Activated CD4-positive, alpha-beta T cell treated with anti-CD3 and anti-CD28 coated beads for 1 hour (primary cell): ENCODE results near the gene SHTN1.

Source experiments
- DNase-seq: peaks from one replicate; pipeline ENCODE4 v3.0.0-alpha.2; 2020

The SHTN1 gene

DNA sequence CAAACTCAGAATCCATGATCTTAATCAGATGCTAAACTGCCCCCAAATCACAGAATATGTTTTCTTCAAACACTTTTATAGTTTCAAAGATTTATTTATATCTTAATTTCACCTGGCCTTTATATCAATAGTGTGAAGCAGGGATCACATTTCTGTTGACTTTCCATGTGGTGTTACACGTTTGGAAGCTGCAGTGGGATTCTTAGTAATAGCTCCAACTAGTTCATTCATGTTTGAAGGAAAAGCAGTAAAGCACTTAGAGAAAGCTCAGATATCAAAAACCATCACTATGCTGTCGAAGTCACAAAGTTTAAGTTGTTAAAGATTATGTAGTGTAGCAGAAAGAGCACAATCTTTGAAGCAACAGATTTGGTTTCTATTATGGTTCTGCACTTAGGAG is 138.9 kb downstream of the SHTN1 start:
- DNase-seq = no peak

DNA sequence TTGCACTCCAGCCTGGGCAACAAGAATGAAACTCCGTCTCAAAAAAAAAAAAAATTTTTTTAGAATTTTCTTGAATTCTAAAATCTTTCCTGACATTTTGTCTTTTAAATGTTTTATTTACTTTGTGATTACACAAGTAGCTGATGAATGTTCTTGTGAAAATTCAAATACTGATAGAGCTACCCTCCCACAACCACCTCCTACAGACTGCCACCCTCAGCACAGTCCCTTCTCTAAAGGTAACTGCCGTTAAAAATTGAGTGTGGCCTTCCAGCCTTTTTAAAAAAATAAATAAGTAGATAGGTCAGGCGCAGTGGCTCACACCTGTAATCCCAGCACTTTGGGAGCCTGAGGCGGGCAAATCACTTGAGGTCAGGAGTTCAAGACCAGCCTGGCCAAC is 140.6 kb downstream of the SHTN1 start:
- no peak for DNase-seq

DNA sequence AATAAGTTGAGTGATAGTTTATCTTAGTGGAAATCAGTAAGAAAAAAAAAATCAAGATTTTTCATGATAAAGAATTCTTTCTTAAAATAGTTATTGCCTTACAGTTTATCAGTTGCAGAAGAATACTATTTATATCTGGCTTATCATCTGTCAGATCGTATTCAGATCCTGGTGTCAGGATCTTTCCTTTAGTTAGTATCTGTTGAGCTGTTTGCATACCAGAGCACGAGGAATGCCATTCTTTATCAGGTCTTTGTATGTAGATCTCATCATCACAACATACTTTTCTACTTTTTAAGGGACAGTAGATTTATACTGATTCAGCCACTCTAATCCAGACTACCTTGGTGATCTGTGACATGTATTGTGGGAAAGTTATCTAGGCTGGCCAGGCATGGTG is 143.2 kb downstream of the SHTN1 start:
- no peak for DNase-seq

DNA sequence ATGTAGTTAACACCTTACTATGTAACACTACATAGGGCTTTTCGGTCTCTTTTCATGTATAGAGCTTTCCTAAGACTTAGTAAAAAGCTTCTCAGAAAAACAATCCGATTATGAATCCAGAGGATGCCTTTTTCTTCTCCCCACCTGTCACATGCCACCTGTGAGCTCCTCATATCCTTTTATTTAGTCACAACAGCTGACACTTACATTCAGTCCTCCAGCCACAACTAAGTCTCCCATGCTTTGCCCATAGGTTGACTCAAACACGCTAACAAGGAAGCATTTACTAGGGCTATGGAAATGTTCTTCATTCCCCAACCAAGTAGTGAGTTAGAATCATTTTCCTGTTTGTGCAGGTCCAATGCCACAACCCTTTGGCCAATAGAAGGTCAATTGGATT is 147.8 kb downstream of the SHTN1 start:
- DNase-seq = no peak

DNA sequence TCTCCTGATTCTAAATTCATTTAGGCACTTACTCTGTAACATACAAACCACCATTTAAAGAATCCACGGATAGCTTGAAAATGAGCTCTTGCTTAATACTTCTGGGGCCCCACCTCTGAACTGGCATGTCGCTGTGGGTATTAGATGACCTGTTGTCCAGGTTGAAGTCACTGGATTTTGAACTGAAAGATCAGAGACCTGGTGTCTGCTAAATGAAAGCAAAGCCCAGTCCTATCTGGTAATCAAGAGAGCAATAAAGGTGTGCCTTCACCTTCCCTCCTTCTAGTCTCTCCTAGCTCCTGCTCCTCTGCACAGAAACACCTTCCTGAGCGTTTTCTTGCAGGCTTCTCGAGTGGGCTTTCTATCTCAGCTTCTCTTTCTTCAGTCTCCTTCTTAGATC is 151.3 kb downstream of the SHTN1 start:
- no peak for DNase-seq

DNA sequence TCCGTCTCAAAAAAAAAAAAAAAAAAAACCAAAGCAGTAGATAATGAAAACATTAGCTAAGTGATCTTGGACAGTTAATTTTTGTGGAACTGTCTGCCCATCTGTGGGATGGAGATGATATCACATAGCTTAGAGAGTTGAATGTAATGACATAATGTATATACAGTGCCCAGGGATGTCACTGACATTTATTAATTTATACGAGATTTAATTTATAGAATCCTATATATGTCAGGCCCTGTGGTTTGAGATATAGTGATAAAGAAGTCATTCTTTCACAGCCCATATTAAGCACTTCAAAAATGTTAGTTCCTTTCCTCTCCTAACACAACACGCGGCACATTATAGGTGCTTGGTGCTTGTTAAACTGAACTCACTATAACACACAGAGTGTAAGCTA is 151.7 kb downstream of the SHTN1 start:
- no peak for DNase-seq

DNA sequence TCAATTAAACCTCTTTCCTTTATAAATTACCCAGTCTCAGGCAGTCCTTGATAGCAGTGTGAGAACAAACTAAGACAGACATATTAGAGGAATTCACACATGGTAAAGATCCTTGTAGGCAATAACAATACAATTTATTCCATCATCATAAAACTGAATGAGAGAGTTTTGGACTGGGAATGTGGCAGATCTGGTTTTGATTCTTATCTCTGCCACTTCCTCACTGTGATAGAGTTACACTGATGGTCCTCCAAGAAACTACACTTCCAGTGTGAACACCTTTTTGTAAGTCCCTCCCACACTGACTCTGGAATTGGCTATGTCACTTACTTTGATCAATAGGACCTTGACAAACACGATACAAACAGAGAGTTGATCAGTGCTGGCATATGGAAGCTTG is 152.7 kb downstream of the SHTN1 start:
- DNase-seq = no peak

DNA sequence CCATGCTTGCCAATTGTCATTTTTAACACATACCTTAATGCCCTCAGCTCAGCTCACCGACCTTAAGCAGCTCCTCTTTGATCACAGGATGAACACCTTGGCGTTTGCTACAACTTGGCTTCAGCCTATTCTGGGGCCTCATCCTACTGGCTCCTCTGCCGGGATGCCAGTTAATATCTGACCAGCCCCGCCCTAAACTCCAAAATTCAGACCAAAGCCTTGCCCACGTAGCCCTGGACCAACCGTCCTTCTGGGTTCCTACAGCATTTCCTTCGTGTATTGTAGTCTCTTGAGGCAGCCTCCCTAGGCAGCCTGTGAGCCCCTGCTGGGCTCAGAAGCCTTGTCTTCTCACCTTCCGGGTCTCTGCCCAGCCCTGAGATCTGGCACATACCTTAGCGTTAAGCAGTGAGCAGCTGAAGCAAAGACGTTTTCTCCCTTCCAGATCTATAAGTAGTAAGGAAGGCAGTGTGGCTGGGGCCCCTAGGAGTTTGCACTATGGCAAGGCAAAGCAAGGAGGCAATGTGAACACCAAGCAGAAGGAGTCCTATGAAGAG is 154.9 kb downstream of the SHTN1 start:
- DNase-seq = no peak

DNA sequence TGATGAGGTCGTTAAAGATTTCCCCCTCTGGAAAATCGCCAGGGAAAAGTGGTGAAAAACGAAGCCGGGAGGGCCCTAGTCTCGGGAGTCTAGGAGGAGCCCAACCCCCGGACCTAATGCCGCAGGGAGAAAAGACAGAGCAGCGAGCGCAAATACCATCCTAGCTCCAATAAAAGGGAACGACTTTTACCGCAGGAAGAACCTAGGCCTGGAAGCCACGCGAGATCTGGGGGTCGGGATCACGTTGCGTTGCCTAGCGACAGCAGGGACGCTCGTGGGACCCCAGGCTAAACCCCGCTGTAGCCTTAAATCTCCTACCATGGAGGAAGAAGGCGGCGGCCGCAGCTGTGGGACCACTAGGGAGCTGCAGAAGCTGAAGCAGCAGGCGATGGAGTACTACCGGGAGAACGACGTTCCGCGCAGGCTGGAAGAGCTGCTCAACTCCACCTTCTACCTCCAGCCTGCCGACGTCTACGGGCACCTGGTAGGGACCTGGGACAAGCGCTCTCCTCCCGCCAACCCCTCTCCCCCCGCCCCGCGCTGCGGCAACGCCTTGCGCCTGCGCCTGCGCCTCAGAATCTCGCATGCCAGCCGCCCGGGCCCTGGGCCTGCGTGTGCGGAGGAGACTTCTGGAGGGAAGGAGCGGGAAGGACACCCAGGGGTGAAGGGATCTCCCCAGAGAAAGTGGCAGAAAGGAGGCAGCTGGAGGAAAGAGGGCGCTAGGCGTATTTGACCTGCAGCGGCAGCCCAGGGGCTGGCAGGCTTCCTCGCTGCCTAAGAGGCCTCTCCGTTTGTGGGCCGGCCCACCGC is 155.5 kb downstream of the SHTN1 start, which contains the start of gene ENO4:
Gene ENO4, plus strand, starts transcription at position 252 of the 810 bp plus-strand sequence. Its CDS starts 68 bp downstream, at position 320.
- peak; percentile 15 for DNase-seq

DNA sequence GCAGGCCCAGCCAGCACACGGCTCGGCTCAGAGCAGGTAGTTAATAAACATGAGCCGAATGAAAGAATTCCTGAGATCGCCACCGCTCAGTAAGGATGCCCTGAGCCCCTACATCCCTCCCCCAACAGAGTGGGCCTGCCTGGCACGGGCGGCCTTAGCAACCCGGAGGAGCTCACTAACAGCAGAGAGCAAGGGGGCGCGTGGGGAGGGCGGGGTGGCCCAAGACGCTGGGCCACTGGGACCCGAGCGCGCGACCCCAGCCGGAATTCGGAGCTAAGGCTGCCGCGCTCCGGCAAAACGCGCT is 156.1 kb downstream of the SHTN1 start:
- no peak for DNase-seq

DNA sequence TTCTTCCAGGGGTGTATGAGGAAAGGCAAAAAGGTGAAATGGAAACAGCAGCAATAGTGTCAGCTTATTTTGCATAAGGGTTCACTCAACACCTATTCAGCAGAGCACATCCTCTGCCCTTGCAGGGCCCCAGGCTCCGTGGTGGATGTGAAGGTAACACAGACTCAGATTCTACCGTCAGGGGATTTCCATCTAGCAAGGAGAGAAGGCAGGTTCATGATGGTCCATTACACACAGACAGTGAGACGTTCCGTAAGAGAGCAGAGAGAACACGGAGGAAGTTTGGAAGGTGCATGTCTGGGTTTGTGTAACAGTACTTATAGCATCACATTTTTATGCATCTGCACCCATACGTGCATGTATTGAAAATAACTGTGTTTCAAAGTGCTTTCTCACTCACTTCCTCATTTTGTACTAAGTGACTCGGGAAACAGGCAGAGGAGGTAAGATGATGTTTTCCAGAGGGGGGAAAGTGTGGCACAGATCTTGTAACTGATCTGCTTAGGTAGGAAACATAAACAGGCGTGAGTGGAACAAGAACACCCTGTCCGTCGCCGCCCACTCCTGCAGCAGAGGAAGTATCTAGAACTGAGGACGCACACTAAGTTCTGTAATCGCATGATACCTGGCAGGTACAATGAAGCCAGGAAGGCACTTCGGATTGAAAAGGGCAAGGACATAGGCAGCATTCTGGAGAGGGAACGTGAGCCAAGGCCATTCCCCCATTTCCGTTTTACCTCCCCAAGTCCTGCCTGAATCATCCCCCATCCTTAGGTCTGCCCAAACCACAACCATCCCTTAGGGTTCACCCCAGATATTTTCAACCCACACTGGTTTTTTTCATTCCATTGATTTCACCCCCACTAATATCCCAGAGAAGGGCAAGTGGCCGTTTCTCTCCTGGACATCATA is 156.7 kb downstream of the SHTN1 start:
- no peak for DNase-seq

DNA sequence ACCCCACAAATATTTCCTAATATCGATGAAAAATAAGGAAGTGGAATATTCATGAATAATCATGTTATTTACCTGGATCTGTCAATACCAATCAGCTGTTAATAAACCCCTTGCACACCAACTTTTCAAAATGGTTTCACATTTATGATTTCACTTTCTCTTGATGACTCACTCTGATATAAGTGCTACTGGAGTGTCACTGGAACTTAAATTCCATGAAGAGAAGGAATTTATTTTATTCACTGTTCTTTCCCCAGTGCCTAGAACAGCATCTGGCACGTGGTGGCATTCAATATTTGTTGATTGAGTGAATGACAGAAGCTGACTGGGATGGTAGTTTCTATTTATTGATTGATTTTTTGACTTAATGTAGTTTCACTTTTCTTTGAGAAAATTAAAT is 159.2 kb downstream of the SHTN1 start:
- DNase-seq = no peak

DNA sequence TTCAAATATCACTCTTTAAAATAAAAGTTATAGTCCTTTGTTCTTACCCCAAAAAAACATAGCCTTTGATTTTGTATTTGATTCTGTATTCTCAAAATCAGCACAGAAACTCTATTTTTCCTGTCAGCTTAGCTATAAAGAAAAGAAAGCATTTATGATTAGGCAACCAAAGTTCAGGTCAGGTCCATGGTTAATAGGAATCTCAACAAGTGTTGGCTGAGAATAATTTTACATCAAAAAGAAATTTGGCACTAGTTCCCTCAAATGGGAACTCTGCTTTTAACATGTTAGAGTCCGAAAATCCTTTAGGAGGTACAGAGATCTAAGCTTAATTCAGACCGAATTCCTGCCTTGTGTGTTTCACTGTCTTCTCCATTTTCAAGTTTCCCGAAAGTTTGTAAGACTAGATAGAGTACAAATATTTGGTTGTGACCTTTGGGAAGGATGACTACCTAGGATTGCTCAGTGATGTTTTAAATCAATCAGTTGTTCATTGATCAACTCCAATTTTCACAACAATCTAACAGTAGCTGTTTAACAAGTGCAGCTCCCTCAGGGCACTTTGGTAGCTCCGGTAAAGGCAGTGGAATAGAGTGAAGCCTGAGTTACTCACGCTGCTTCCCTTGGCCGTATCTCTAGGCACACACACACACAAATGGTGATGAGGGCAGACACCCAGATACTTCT is 164.5 kb downstream of the SHTN1 start:
- DNase-seq = no peak

DNA sequence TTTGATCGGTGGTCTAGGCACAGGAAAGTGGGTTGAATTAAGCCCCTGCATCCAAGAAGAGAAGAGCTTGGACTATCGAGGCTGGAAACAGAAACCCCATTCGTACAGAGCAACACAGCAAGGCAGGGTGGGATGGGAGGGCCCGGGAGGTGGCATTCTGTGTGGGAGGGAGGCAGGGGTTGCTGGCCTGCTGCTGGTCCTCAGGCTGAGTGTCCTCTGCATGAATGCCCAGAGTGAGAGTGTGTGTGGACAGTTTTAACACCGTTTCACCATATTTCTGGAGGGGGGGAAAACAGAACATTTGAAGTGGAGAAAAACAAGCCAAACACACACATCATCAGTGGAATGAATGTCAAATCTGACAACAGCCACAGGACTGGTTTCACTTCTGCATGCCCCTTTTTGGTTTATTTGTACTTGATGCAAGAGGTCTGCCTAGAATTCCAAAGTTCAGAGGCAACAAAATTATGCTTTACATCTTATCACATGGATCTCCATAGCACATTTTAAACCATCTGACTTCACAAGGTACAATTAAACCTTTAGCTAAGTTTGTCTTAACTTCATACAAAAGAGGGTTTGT is 166.8 kb downstream of the SHTN1 start:
- DNase-seq = no peak

DNA sequence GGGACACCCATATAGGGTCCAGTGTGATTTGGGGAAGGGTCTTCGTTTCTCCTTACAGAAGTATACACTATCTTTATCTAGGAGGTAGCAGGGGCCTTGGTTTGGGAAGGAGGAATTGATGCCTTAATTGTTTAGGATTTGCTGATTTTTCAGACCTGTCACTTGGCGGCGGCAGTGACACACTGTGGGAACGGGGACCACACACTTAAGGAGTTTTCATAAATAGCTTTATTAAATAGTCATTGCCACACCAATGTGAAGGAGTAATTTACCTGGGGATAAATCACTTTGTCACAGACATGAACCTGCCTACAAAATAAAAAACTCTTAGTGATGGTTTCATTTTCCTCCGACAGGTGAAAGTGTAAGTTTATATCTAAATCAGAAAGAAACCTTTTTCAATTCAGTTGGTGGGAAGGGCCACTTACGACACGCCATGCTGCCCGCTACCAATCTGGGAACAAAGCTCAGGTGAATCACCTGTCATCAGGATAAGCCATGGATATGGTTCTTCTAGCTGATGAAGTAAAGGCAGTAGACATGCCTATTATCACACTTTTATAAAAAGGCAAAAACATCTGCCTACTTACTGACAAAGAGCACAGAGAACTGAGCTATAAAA is 168.0 kb downstream of the SHTN1 start:
- DNase-seq = no peak

DNA sequence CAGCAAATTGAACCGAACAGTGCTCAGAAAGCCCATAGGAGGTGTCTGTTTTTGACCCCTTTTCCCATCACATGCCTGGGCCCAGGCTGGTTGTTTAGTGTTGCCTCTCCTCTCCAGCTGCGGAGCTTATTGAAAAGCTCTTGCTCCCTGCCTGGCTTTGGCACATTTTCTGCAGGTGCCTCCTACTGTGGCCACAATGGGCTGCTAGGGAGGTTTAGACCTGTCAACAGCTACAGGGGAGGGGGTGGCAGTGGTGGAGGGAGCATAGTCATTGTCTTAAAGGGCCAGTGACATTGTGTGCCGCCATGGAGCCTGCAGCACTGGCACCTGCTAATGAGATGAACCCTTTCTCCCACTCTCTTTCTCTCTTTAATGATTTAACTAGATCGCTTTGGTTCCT is 168.9 kb downstream of the SHTN1 start:
- DNase-seq = no peak

DNA sequence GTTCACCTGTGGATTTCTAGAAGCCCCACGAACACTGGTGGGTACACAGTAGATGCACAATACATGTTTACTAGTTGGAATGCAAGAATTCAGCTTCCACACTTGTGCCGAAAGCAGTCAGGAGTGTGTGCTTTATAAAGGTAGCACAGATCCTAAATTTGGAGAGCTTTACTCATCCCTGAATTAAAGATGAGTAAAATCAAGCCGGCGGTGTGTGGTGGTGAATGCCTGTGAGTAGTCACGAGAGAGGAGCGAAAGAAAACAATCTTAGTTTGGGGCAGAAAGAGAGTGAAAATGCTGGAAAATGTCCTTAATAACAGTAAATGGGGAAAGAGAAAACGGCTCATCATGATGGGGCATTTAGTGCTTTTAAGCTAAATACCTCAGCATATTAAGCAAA is 169.3 kb downstream of the SHTN1 start:
- DNase-seq = no peak

DNA sequence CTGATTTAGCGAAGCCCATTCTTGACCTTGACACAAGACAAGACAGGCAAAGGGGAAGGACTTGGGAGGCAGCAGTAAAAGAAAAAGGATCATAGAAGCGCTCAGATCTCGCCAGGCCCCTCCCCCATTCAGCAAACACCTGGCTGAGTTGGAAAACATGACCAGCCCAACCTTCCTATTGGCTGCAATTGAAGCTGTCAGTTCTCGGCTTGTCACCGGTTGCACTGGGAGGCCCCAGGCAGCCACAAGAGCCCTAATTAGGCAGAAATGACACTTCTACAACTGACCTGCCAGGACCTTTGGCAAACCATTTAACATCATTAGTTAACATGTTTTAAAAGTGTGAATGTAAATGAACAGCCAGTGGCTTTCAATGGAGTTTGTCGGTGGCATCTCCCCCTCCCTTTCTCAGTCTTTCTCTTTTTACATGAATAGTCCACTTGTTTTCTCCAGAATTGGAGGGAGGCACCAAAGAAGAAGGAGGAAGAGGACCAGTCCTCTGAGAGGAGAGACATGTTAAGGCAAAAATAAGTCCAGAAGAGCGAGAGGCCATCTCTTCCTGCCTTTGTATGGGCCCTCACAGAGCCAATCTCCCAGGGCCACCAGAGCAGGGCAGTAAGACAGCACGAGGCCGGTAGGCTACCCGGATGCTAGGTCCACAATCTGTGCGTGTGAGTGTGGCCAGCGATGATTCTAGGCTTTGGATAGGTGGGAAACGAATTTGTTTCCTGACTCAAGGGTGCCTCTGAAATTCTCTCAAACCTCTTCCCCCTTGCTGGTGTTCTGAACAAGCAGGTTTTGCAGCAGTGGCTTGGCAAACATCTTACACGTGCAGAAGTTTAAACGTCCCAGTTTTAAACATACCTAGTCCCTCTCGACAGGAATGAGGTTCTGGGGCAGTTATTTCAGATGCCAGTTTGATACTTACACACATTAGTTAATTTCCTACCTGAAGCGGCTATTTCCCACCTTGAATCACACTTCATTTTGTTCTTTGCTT is 170.7 kb downstream of the SHTN1 start:
- DNase-seq = no peak

DNA sequence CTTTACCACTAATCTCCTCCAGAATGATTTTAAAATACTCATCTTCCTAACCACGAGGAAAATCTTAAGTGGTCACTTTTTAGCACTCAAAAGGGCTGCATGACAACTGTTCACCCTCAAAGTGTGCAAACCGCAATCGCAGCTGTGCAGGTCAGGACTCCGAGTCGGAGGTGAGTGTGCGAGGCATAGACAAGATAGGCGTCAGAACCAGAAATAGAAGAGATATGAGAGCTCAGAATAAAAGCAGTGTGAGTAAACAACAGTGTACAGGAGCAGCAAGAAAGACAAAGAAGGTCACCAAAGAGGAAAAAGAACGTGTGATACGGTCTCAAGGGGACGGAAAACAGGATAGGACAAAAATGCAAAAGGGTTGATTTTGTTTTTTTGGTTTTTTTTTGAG is 173.2 kb downstream of the SHTN1 start:
- no peak for DNase-seq
